Eye (tissue), 1 donor: Measurements from ENCODE around the gene FADS6.
"Not testable (repeated sequence)": the region's sequence is repeated elsewhere in the genome, so short reads cannot be mapped to it uniquely, and the experiment has no call there.

Experiments used
- DNase-seq: peaks from one replicate; pipeline ENCODE4 v3.0.0-alpha.2; 2015

Gene FADS6

GRCh38 chr17:74920642-74921025, 27.2 kb upstream of the FADS6 start:
- peak; percentile 71 for DNase-seq

- no peak for DNase-seq
Measured at GRCh38 chr17:74920306-74920620, 26.8 kb upstream of the FADS6 start.

- peak; percentile 56 for DNase-seq
Measured at GRCh38 chr17:74919440-74920305, 26.2 kb upstream of the FADS6 start.

- no peak for DNase-seq
Measured at GRCh38 chr17:74918906-74919305, 25.5 kb upstream of the FADS6 start.

GRCh38 chr17:74917430-74917829, 24.0 kb upstream of the FADS6 start:
- DNase-seq: no peak

GRCh38 chr17:74916851-74917199, 23.4 kb upstream of the FADS6 start:
- no peak for DNase-seq

GRCh38 chr17:74916136-74916850, 22.9 kb upstream of the FADS6 start:
- no peak for DNase-seq

- not testable (repeated sequence) for DNase-seq
Measured at GRCh38 chr17:74911423-74911822, 18.0 kb upstream of the FADS6 start.

GRCh38 chr17:74909097-74909496, 15.7 kb upstream of the FADS6 start:
- DNase-seq: not testable (repeated sequence)

GRCh38 chr17:74907012-74907411, 13.6 kb upstream of the FADS6 start:
- no peak for DNase-seq

GRCh38 chr17:74906214-74906793, 12.9 kb upstream of the FADS6 start:
- not testable (repeated sequence) for DNase-seq

GRCh38 chr17:74904687-74905409, 11.4 kb upstream of the FADS6 start:
- no peak for DNase-seq

- DNase-seq: no peak
Measured at GRCh38 chr17:74903671-74904070, 10.2 kb upstream of the FADS6 start.

GRCh38 chr17:74903034-74903433, 9.6 kb upstream of the FADS6 start:
- no peak for DNase-seq

- DNase-seq: no peak
Measured at GRCh38 chr17:74901353-74902135, 8.1 kb upstream of the FADS6 start.

- no peak for DNase-seq
Measured at GRCh38 chr17:74900208-74900607, 6.8 kb upstream of the FADS6 start.

- no peak for DNase-seq
Measured at GRCh38 chr17:74898376-74898946, 5.0 kb upstream of the FADS6 start.

- peak; percentile 26 for DNase-seq
Measured at GRCh38 chr17:74893936-74894671, 671 bp upstream of the FADS6 start.

- peak; percentile 10 for DNase-seq
Measured at GRCh38 chr17:74892013-74892841, 1.2 kb downstream of the FADS6 start.

- DNase-seq: no peak
Measured at GRCh38 chr17:74890554-74890953, 2.9 kb downstream of the FADS6 start.

GRCh38 chr17:74888469-74888868, 5.0 kb downstream of the FADS6 start:
- peak; percentile 34 for DNase-seq
